MM.1S (cell line): ENCODE measurements around the gene NDUFS2.

ENCODE experiments used
- DNase-seq: peaks from one replicate; pipeline ENCODE4 v3.0.0-alpha.2; 2015
- H2AFZ ChIP-seq: fragments of 300-600 bp; sonication (generic); 2 replicates; pipeline ENCODE4 v1.6.0; 2016; ENCODE audit warnings: antibody characterized with exemption, low read length
- H3F3A ChIP-seq: fragments of 300-600 bp; sonication (generic); 2 replicates; pipeline ENCODE4 v1.6.1; 2016; ENCODE audit warnings: mild to moderate bottlenecking, antibody characterized with exemption, low read length, moderate library complexity, mixed read lengths; ENCODE audit not compliant: insufficient read depth
- H3K27ac ChIP-seq: fragments of 300-600 bp; sonication (generic); 2 replicates; pipeline ENCODE4 v1.5.1; 2016; ENCODE audit warnings: mild to moderate bottlenecking, low read length
- H3K27me3 ChIP-seq: fragments of 300-600 bp; sonication (generic); replicated peaks from 2 replicates; pipeline ENCODE4 v1.6.0; 2016; ENCODE audit warnings: low read length; ENCODE audit not compliant: insufficient read depth
- H3K36me3 ChIP-seq: fragments of 300-600 bp; sonication (generic); replicated peaks from 2 replicates; pipeline ENCODE4 v1.6.1; 2016; ENCODE audit warnings: mild to moderate bottlenecking, low read length, mixed read lengths; ENCODE audit not compliant: insufficient read depth
- H3K4me1 ChIP-seq: fragments of 300-600 bp; sonication (generic); 2 replicates; pipeline ENCODE4 v1.6.1; 2016; ENCODE audit warnings: low read length, mixed read lengths
- H3K4me2 ChIP-seq: fragments of 300-600 bp; sonication (generic); 2 replicates; pipeline ENCODE4 v1.6.0; 2016; ENCODE audit warnings: low read depth, low read length
- H3K4me3 ChIP-seq: fragments of 300-600 bp; sonication (generic); 2 replicates; pipeline ENCODE4 v1.5.1; 2016; ENCODE audit warnings: low read length, mixed read lengths
- H3K79me2 ChIP-seq: fragments of 300-600 bp; sonication (generic); 2 replicates; pipeline ENCODE4 v1.6.1; 2016; ENCODE audit warnings: mixed run types, low read length, mixed read lengths
- H3K9ac ChIP-seq: fragments of 300-600 bp; sonication (generic); 2 replicates; pipeline ENCODE4 v1.6.1; 2016; ENCODE audit warnings: low read length, mixed read lengths
- H3K9me2 ChIP-seq: fragments of 300-600 bp; sonication (generic); replicated peaks from 2 replicates; pipeline ENCODE4 v1.6.1; 2016; ENCODE audit warnings: mild to moderate bottlenecking, low read length, mixed read lengths; ENCODE audit not compliant: insufficient read depth
- H3K9me3 ChIP-seq: fragments of 300-600 bp; sonication (generic); replicated peaks from 2 replicates; pipeline ENCODE4 v1.6.1; 2016; ENCODE audit warnings: mild to moderate bottlenecking, low read length, mixed read lengths; ENCODE audit not compliant: insufficient read depth
- H4K20me1 ChIP-seq: fragments of 300-600 bp; sonication (generic); 2 replicates; pipeline ENCODE4 v1.6.1; 2016; ENCODE audit warnings: mild to moderate bottlenecking, low read length, moderate library complexity, mixed read lengths; ENCODE audit not compliant: insufficient read depth
- EZH2 ChIP-seq: fragments of 300-600 bp; sonication (generic); optimal IDR thresholded peaks from 2 replicates; pipeline ENCODE3; 2017; ENCODE audit warnings: low read depth, mild to moderate bottlenecking, antibody characterized with exemption, low read length, mixed read lengths
- EZH2phosphoT487 ChIP-seq: fragments of 300-600 bp; sonication (generic); IDR thresholded peaks from 2 replicates; pipeline ENCODE4 v1.6.1; 2018; ENCODE audit warnings: antibody characterized with exemption, low read length
- TF ChIP-seq, protein P1 (sequence below): fragments of 300-600 bp; sonication (generic); IDR thresholded peaks from 2 replicates; pipeline ENCODE4 v1.5.1; 2016; ENCODE audit warnings: antibody characterized with exemption, low read length, mixed read lengths

The NDUFS2 gene

DNA sequence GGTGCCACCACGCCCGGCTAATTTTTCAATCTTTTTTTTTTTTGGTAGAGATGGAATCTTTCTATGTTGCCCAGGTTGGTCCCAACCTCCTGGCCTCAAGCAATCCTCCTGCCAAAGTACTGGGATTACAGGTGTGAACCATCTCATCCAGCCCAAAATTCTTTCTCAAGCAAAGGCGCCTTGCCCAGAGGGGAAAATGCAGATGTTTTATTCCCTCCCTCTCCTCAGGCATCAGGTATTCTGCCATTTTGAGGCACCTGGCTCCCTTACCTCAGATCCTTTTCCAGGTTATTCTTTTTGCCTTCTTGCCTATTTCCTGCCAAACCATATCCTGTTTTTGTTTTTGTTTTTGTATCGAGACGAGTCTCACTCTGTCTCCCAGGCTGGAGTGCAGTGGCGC, 13.8 kb upstream of the NDUFS2 start:
- H3K9ac ChIP-seq: no peak overlapping the region
- H3K4me1 ChIP-seq: peaks cover 40% of the 10 kb centered on the region
- H3K36me3 ChIP-seq: no peaks in the 10 kb centered on the region
- no peak overlapping the region for H3K4me2 ChIP-seq
- H3K9me3 ChIP-seq: no peaks in the 10 kb centered on the region
- TF ChIP-seq EZH2: no peak
- TF ChIP-seq, protein P1, sequence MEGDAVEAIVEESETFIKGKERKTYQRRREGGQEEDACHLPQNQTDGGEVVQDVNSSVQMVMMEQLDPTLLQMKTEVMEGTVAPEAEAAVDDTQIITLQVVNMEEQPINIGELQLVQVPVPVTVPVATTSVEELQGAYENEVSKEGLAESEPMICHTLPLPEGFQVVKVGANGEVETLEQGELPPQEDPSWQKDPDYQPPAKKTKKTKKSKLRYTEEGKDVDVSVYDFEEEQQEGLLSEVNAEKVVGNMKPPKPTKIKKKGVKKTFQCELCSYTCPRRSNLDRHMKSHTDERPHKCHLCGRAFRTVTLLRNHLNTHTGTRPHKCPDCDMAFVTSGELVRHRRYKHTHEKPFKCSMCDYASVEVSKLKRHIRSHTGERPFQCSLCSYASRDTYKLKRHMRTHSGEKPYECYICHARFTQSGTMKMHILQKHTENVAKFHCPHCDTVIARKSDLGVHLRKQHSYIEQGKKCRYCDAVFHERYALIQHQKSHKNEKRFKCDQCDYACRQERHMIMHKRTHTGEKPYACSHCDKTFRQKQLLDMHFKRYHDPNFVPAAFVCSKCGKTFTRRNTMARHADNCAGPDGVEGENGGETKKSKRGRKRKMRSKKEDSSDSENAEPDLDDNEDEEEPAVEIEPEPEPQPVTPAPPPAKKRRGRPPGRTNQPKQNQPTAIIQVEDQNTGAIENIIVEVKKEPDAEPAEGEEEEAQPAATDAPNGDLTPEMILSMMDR: no peak
- no peak for TF ChIP-seq EZH2phosphoT487
- H3K79me2 ChIP-seq: no peaks in the 10 kb centered on the region; the same call in 1 of the 2 replicates
- H4K20me1 ChIP-seq: no peaks in the 10 kb centered on the region
- no peak for DNase-seq
- no peak overlapping the region for H3K27ac ChIP-seq
- no peaks in the 10 kb centered on the region for H3K9me2 ChIP-seq
- H3K27me3 ChIP-seq: no peaks in the 10 kb centered on the region
- no peak overlapping the region for H2AFZ ChIP-seq
- H3K4me3 ChIP-seq: no peak overlapping the region
- H3F3A ChIP-seq: peaks cover 30% of the 10 kb centered on the region

DNA sequence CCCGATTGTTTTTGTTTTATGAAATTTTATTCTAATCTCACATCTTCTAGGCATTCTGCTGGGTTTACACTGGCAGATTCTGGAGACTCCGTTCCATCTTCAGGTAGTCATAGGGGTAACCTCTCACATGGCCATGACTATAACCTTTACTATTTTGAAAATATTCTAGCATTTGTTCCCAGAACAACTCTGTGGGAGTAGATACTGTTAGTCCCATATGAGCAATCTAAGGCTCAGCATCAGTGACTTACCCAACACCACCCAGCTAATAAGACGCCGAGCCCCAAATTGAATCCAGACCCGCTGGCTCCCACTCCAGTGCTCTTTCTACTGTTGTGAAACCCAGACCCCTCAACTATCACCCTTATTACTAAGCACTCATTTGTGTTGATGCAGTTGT, 13.1 kb upstream of the NDUFS2 start:
- Histone ChIP-seq H3K9me2 (no peaks in the 10 kb centered on the region), H2AFZ (no peak overlapping the region), H3K9me3 (no peaks in the 10 kb centered on the region), H4K20me1 (no peaks in the 10 kb centered on the region), H3K27ac (no peak overlapping the region), H3K79me2 (no peaks in the 10 kb centered on the region; the same call in 1 of the 2 replicates), H3K4me3 (no peak overlapping the region), H3K4me1 (peaks cover 34% of the 10 kb centered on the region), H3K27me3 (no peaks in the 10 kb centered on the region), H3K36me3 (no peaks in the 10 kb centered on the region), H3K4me2 (no peak overlapping the region), H3K9ac (no peak overlapping the region), H3F3A (peaks cover 26% of the 10 kb centered on the region)
- no peak for DNase-seq
- TF ChIP-seq, protein P1: no peak
- TF ChIP-seq EZH2phosphoT487 (no peak), EZH2 (no peak)

DNA sequence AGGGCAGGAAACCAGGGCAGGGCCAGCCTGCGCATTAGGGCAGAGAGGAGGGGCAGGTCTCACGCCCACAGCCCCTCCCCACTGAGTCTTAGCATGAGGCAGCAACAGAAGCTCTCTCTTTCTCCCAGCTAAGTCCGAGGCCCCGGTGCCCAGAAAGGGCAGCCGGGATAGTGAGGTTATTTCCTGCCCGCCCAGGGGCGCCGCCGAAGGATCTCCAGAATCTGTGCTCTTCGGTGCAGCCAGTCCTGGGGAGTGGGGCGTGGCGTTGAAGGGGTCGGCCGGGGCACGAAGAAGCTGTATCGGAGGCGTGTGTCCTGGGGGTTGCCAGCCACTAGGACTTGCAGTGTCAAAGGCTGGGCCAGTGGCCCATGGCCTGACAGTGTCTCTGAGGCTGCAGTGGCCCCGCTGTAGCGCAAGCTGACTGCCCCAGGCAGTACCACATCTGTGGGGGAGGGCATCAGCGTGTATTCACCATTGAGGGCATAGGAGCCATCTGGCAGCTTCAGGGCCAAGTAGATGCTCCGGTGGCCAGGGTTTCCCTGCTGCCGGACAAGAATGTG, 11.1 kb upstream of the NDUFS2 start:
- Histone ChIP-seq H3K9me2 (no peaks in the 10 kb centered on the region), H3K4me2 (no peak overlapping the region), H2AFZ (no peak overlapping the region), H3K9me3 (no peaks in the 10 kb centered on the region), H3K9ac (no peak overlapping the region), H3K27ac (no peak overlapping the region), H3K4me1 (peaks cover 30% of the 10 kb centered on the region), H3K36me3 (no peaks in the 10 kb centered on the region), H3K4me3 (no peak overlapping the region), H3F3A (peaks cover 15% of the 10 kb centered on the region), H3K27me3 (no peaks in the 10 kb centered on the region), H4K20me1 (no peaks in the 10 kb centered on the region), H3K79me2 (no peaks in the 10 kb centered on the region)
- DNase-seq: no peak
- TF ChIP-seq, protein P1: no peak
- no peak for TF ChIP-seq EZH2
- no peak for TF ChIP-seq EZH2phosphoT487
